Activated CD8-positive, alpha-beta memory T cell treated with anti-CD3 and anti-CD28 coated beads for 24 hours (primary cell): Measurements from ENCODE around the gene COA5.
A peak's percentile ranks its signal among the peaks of the same experiment; 100 is the strongest.
"Not testable (repeated sequence)": the region's sequence is repeated elsewhere in the genome, so short reads cannot be mapped to it uniquely, and the experiment has no call there.

Experiments used
- DNase-seq: peaks from one replicate; pipeline ENCODE4 v3.0.0-alpha.2; 2020

COA5 gene

DNA sequence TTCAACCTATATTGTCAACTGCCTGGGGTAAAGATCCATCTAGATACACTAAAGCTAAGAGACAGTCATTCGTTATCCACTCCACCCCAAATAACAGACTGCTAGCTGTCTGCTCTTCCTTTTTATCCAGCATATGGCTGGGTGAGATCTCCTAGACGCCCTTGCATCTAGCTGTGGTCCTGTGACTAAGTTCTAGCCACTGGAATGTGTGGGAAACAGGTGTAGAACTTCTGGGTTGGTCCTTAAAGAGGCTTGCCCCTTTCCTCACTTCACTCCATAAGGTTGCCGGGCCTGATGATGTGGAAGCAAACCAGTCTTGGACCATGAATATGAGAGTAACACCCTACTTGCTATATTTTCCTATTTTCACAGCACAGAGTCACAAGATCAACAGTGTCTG lies 3.2 kb downstream of the COA5 start:
- DNase-seq = no peak

DNA sequence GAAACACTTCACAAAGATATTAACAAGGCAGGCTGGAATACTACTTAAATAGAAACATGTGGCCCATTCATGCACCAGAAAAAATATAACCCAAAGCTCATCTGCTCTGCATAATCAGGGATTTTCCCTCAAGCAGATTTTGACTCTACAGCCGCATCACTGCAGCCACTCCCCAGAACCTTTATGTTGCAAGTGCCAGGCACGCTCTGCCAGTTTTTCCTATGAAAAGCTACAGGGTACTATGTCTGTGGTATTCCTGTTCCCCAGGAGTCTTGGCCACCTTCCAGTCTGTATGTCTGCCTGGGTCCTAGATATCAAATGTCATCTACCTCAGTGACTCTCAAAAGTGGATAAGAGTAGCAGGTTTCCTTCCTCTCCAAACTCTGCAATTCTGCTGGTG lies 3.8 kb downstream of the COA5 start:
- DNase-seq = no peak

DNA sequence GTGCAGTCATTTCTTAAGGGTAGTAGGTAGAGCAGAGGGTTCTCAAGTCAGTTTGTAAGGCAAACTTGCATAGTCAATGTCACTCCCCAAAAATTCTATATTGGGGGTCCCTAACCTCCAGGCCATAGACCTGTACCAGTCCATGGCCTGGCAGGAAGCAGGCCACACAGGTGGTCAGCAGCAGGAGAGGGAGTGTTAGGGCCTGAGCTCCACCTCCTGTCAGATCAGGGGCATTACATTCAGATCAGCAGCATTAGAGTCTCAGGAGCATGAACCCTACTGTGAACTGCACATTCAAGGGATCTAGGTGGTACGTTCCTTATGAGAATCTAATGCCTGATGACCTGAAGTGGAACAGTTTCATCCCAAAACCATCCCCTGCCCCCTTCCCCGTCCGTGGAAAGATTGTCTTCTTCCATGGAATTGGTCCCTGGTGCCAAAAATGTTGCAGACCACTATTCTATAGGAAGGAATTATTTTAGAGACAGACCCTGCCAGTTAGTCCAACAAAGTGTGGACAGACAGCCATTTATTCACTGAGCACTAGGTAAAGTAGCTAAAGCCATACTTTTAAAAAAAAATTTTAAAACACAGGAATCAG lies 6.7 kb downstream of the COA5 start:
- no peak for DNase-seq

DNA sequence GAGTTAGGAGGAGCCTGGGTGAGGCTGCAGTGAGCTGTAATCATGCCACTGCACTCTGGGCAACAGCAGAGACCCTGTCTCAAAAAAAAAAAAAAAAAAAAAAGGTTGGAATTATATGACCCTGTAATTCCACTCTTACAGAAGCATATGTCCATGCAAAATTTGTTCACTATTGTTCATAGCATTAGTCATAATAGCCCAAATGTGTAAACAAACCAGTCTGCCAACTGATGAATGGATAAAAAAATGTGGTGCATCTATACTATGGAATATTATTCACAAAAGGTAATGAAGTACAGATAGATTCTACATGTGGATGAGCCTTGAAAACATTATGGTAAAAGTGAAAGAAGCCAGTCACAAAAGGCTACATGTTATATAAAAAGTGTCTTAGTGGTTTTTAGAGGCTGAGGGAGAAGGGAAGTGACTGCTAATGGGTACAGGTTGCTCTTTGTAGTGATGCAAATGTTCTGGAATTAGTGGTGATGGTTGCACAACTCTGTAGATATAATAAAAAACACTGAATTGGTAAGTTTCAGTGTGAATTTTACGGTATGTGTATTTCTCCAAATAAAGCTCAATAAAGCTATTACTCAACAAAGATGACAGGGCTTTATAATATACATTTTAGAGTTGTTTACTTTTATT lies 9.4 kb downstream of the COA5 start:
- DNase-seq = no peak

DNA sequence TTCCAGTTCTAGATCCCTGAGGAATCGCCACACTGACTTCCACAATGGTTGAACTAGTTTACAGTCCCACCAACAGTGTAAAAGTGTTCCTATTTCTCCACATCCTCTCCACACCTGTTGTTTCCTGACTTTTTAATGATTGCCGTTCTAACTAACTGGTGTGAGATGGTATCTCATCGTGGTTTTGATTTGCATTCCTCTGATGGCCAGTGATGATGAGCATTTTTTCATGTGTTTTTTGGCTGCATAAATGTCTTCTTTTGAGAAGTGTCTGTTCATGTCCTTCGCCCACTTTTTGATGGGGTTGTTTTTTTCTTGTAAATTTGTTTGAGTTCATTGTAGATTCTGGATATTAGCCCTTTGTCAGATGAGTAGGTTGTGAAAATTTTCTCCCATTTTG lies 13.6 kb downstream of the COA5 start:
- DNase-seq = not testable (repeated sequence)

DNA sequence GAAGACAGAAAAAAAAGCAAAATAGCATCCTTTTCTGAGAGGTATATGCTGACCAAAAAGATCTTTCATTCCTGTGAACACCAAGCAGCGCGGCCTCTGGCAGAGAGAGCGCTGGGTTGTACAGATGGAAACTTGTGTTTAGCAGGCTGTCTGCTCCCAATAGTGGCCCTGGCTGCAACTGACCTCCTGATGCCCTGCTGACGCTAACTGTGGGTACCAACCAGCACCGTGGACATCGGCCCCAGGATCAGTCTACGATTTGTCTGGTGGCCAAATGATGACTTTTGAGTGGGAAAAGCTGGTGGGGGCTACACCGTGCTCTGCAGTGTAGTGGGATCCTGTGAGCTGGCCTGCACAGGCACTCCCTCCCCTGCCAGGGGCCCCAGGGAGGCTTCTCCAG lies 15.7 kb downstream of the COA5 start:
- DNase-seq = no peak

DNA sequence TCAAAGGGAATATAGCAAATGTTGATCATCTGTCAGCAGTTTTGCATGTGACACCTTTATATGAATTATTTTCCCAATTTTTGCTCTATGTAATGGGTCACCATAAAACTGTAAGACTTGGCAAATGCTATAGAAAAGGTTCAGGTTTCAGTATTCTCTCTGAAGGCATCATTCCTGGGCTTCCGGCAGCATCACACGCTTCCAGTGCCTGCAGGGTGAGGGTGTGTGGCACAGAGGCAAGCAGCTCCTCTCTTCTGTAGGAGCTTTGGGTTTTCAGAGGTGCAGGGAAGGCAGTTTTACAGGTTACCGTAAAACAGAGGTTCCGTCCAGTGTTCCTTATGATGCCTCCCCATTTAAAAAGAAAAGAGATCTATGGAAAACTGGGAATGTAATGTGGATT lies 18.8 kb downstream of the COA5 start:
- DNase-seq = no peak

DNA sequence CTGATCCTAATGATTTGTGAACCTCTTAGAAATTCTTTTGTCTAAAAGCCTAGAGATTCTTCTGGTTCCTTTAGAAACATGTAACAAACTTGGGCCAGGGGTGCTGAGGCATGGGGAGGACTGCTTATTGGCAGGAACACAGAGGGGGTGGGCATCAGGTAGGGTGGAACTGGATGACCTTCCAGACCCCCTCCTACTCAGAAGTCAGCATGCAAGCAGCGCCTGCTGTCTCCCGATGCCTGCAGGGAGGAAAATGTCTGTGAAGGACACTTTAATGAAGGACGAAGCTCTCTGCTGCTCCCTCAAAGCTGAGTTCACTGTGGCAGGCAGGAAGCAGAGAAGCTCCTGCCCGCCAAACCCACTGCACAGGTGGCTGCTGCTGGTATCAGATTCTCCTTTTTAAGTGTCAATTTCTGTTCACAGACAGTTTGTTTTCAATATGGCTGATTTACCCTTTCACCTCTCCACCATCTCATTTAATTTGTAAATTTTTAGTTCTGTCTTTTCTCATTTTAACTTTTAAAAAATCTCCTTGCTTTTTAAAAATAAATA lies 19.4 kb downstream of the COA5 start:
- DNase-seq = peak; percentile 32

DNA sequence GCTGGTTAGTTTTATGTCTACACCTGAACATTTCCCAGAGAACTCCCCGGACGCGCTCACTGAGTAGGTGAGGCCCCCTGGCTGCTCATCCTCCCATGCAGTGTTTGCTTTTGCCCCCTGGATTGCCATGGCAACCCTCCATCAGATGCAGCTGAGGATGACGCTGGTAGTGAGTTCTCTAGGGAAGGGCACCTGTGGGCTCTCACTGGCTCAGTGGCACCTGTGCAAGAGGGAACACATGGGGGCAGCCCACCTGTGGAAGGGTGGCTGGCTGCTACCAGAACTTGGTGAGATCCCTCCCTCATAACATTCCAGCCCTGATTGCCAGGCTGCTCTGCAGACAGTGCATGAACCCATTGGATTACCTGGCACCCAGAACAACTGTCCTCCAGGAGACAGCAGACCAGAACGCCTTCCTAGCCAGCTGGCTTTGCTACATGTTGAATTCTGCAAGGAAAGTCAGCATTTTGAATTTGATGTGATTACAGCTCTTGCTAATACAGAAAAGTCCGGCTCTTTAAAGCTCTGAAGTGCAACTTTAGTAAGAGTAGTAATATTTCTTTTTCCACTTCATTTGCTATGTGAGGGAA lies 21.7 kb downstream of the COA5 start:
- peak; percentile 45 for DNase-seq

DNA sequence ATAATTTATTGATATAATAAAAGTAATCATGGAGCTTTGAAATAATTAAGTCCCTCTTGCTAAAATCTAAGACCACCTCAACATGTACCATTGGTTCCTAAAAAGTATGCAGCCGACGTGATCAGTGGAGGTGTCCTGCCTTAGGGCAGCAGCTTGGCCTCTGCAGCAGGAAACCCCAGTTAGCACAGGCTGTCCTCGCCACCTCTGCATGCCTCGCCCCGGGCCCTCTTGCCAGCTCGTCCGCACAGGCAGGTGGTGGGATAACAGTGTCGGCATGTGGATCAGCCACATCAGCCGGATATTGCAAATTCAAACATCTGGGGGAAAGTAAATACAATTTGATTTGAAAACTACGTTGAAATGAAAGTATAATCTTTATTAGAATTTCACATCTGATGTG lies 22.9 kb downstream of the COA5 start:
- DNase-seq = peak; percentile 48

DNA sequence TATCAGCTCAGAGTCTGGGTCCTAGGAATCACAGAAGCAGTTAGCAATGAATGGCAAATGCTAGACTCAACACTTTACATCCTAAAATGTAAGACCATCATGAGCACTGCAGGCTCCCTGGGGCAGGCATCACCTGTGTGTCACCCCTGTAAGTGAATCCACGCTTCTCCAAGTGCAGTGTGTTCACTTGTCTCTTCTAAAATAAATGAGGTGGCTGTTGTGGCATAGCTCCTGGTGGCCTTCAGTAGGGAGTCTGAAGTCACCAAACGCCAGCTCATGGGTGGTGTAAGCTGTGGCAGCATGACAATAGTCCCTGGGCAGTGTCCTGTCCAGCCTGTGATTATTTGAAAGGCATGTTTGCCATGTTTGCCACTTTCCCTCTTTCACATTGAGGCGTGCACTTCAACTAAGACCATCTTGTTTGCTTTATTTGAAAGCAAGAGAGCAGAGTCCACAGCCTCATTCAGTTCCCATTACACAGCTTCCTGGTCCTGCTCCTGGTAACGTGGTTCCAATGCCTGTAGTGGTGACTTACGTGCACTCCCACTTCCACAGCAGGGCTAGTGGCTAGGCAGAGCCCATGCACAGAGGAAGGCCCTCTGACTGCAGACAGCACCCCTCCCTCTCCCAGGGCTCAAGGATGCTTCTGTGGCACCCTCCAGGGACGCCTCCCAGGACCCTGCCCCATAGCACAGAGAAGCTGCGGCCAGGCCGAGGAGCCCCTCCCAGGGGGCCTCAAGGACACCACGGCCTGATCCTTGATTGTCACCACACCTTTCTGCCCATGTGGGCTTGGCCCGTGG lies 24.3 kb downstream of the COA5 start:
- peak; percentile 49 for DNase-seq

DNA sequence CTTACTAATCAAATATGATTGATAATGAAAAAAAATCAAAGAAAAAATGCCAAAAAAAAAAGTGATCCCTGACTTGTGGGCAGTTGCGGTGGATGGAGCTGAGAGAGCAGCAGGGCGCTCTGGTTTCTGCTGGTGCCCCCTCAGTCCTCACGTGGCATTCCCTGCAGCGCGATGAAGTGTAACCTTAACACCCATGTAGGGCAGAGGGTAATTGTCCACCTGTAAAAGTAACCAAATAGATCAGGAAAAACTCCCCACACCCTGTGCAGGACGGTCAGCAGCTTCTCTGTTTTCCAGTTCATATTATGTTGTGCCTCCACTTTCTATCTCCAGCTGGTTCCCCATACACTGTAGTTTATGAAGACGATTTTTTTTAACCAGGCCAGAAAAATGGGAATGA lies 25.0 kb downstream of the COA5 start:
- no peak for DNase-seq

DNA sequence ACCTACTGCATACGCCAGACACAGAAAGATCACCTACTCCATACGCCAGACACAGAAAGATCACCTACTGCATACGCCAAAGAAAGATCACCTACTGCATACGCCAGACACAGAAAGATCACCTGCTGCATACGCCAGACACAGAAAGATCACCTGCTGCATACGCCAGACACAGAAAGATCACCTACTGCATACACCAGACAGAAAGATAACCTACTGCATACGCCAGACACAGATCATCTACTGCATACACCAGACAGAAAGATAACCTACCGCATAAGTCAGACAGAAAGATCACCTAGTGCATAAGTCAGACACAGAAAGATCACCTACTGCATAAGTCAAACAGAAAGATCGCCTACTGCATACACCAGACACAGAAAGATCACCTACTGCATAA lies 25.8 kb downstream of the COA5 start:
- peak; percentile 15 for DNase-seq

DNA sequence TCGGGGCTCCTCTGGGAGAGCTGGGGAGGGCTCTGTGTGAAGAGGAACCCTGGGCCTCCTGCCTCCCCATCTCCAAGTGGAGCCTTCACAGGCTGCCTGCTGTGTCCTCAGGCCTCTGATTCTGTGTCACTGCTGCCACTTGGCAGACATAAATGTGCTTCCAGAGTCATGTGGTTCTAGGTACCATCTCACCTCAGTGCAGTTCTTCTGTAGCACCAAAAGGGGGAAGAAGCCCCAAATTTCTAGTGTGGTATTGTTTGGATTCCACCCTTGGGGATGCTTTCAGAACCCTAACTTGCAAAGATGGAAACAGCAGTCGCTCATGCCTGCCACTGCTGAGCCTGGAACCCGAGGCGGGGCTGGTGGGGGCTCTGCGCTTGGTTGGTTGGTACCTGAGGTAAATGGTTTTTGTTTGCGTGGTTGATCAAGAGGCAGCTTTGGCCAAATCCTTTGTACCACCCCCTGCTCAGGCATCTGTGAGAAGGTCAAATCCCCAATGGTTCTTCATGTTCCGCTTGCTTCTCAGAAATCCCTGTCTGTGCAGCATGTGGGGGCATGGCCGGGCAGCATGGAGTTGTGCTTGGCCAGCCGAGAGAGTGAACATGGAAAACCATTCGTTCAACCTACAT lies 27.5 kb downstream of the COA5 start:
- peak; percentile 49 for DNase-seq

DNA sequence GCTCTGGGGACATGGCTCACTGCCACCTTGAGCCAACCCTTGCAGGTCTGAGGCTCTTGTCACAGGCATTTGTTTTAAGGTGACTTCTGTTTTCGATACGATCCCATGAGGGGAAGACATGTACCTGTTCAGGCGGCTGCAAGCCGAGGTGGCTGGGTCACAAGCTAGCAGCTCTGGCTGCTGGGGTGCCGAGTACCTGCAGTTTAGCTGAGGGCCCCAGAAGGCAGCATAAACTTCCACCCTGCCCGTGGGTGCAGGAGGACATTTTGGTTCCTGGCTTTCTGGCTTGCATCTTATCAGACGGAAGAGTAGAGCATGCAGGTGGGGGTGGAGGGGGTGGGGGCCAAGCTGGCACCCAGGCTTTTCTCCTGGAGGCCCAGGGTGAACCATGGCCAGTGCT lies 28.4 kb downstream of the COA5 start:
- DNase-seq = peak; percentile 38

DNA sequence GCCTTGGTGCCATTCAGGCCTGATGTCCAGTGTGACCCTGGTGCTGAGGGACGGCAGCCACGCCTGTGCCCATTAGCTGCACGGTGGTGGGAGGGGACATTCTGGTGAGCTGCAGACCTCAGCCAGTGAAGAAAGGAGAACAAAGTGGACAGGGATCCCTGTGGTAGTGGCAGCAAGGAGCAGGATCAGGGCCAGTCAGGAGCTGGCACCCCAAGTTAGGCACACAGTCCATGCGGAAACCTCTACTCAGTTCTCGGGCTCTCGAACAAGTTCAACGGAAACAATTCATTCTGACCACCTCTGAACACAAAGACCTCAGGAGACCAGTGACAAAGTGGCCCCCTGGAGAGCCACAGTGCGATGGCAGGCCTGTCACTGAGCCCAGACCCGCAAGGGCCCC lies 30.1 kb downstream of the COA5 start:
- peak; percentile 46 for DNase-seq

DNA sequence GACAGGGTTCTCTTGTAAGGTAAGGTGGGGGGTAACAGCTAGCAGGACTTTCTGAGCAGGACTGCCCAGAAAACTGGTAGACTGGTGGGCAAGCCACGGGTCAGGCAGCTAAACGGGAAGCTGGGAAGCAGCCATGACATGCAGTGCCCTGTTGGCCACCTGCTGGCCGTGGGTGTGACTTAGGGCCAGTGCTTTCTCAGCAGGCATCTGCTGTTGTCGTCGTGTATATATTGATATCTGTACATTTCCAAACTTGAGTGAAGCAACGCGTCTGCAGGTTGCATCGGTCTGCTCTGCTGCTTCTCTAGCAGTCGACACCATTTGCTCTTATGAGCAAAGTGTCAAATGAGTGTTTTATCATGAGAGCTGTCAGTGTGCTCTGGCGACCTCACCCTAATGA lies 31.0 kb downstream of the COA5 start:
- peak; percentile 42 for DNase-seq

DNA sequence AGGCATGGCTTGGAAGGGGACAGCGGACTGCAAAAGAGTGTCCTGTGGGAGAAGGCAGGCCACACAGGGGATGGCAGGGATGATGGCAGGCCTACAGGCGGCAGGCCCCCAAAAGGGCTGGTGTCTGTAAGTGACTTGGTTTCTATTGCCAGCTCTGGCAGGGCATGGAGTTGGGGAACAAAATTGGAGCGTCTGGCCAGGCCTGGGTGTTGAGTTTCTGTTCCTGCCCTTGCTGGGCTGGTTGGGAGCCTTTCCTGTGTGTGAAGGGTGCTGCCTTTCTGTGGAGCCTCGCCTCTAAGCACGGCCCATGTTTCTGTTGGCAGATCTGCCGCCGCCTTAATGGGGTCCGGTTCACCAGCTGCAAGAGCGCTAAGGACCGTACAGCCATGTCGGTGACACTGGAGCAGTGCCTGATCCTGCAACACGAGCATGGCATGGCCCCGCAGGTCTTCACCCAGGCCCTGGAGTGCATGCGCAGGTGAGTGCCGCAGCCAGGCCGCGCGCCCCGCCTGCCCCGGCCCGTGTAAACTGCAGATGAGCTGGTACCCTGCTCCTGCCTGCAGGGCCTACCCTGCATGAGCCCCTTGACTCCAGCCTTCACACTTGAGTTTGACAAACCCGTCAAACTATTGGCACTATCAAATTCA lies 31.5 kb downstream of the COA5 start:
- DNase-seq = no peak

DNA sequence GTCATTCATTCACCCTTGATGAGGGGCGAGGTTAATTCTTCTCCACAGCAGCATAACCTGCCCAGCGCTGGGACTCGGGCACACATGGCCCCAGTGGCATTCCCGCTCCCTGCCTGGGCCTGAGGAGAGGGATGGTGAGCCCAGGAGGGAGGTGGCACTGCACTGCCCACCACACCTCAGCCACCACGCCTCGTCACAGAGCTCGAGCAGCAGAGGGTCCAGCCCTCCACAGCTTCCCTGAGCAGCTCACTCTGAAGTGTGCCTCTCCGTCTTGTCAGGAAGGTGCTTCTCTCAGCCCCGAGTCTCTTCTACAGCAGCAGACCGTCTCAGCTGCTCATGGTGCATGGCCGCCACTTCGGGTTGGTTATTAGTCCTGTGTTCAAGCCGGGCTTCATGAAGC lies 34.9 kb downstream of the COA5 start:
- no peak for DNase-seq

DNA sequence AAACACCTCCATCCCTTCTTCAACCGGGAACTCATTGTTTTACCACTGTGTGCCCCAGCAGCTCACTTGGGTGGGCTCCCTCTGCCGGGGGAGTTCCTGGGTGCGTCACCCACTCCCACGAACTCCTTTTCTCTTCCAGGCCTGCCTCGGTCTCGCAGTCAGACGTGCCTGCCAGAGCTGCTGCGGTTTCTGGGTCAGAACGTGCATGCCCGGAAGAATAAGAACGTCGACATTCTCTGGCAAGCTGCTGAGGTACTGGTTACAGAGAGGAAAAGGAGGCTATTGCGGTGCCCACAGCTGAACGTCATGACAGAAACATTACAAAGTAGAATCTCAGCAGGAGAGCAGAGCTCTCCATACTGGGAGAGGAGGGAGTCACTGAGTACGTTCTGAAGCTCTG lies 35.6 kb downstream of the COA5 start:
- no peak for DNase-seq

DNA sequence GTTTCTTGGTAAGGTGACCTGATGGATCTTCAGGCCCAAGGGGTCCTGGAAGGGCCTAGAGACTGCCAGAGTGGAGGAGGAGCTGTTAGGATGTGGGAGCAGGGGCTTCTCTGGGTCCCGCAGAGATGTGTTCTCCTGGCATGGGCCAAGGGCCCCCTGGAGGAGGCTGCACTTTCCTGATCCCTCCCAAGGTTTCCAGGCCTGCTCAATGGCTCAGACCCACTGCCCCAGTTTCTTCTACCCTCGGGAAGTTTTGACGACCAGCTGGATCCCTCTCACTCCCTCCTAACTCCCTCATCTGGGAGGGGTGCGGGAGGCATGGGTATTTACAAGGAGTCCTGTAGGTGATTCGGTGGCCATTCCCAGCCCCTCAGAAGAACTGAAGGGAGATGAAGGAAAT lies 36.1 kb downstream of the COA5 start:
- DNase-seq = no peak

DNA sequence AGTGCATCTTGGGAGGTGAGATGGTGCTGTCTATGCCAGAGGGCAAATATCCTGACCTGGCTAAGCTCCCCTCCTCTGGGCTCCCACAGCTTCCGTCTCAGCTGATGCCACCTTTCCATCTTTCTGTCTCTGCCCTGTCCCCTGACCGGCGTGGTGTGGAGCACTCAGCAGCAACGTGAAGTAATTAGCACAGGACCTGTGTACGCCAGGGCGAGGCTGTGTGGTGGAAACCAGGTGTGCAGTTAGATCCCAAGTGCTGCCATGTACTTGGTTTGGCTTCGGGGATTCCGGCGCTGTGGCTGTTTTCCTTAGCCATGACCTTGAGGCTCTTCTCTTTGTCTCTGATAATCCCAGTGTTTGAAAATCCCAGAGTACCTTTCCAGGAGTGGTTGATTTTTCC lies 36.5 kb downstream of the COA5 start:
- DNase-seq = no peak
